HepG2 (cell line): ENCODE results near the gene XRCC3.

Experiments
- CEBPZ ChIP-seq: IDR thresholded peaks from 2 replicates; pipeline ENCODE4 v1.6.1; 2012; ENCODE audit warnings: low read length, improper control_type of control experiment
- CTCF ChIP-seq: sonication (generic); formaldehyde crosslinking; IDR thresholded peaks from 2 replicates; pipeline ENCODE4 v1.5.0; 2020; ENCODE audit warnings: mild to moderate bottlenecking, missing genetic modification reagents, moderate library complexity
- EZH2 ChIP-seq: conservative IDR thresholded peaks from 2 replicates; pipeline ENCODE4 v1.6.1; 2012; ENCODE audit warnings: mild to moderate bottlenecking, low read depth, low read length, moderate library complexity
- FOXP1 ChIP-seq, 2 experiments: fragments of 450-650 bp in 1 of 2; IDR thresholded peaks; 2 replicates each; pipeline ENCODE4 v1.6.1; 2017 to 2018; ENCODE audit warnings: antibody characterized with exemption in 1 of 2
- GZF1 ChIP-seq: sonication (generic); formaldehyde crosslinking; IDR thresholded peaks from 2 replicates; pipeline ENCODE4 v1.5.1; 2020; ENCODE audit warnings: mild to moderate bottlenecking, missing genetic modification reagents
- HOXA7 ChIP-seq: sonication (generic); formaldehyde crosslinking; IDR thresholded peaks from 2 replicates; pipeline ENCODE4 v1.8.1; 2022; ENCODE audit warnings: mild to moderate bottlenecking, missing genetic modification reagents, moderate library complexity
- MAFK ChIP-seq, 2 experiments: IDR thresholded peaks in 1 of 2; conservative IDR thresholded peaks in 1 of 2; 2 replicates each; pipeline ENCODE4 v1.6.1; 2011; ENCODE audit warnings: improper control_type of control experiment in 2 of 2, low read length in 2 of 2
- MYNN ChIP-seq: sonication (generic); formaldehyde crosslinking; IDR thresholded peaks from 2 replicates; pipeline ENCODE4 v1.4.0; 2020; ENCODE audit warnings: mild to moderate bottlenecking, low read depth, missing genetic modification reagents
- TAF1 ChIP-seq: sonication (generic); formaldehyde crosslinking; IDR thresholded peaks from 2 replicates; pipeline ENCODE4 v1.4.0; 2020; ENCODE audit warnings: missing genetic modification reagents
- TMF1 ChIP-seq: sonication (generic); formaldehyde crosslinking; IDR thresholded peaks from 2 replicates; pipeline ENCODE4 v1.8.1; 2022; ENCODE audit warnings: low read depth, missing genetic modification reagents
- XBP1 ChIP-seq: sonication (generic); formaldehyde crosslinking; IDR thresholded peaks from 2 replicates; pipeline ENCODE4 v1.5.0; 2020; ENCODE audit warnings: missing genetic modification reagents
- ZFP91 ChIP-seq: sonication (generic); formaldehyde crosslinking; IDR thresholded peaks from 2 replicates; pipeline ENCODE4 v1.9.0; 2022; ENCODE audit warnings: missing genetic modification reagents, mild to moderate bottlenecking, borderline replicate concordance

- TF ChIP-seq ZFP91 (no peak), XBP1 (no peak), MAFK (conservative IDR thresholded peaks at IDR 0.05 in 1 of 2, IDR thresholded peaks at IDR 0.05 in 1 of 2; ENCODE audit: low read length in 2 of 2) (no peak), CEBPZ (no peak), CTCF (no peak), GZF1 (CRISPR knock-in tag) (no peak), TMF1 (CRISPR knock-in tag) (no peak), EZH2 (no peak), MYNN (CRISPR knock-in tag) (no peak), HOXA7 (CRISPR knock-in tag) (no peak), TAF1 (CRISPR knock-in tag) (no peak), FOXP1 (IDR thresholded peaks at IDR 0.05) (no peak), FOXP1 (CRISPR knock-in tag; IDR thresholded peaks at IDR 0.05) (no peak)
These were observed 20.2 kb upstream of the XRCC3 start for GRCh38 chr14:103735439-103735814.
